HG02610 (cell line): ENCODE results near the gene RRP8.

Experiments
- ATAC-seq: cut with Tn5 transposase; IDR thresholded peaks from one replicate; pipeline ENCODE4 v1.9.1; 2021; ENCODE audit warnings: mild to moderate bottlenecking, moderate library complexity; ENCODE audit not compliant: unreplicated experiment

Gene RRP8

DNA sequence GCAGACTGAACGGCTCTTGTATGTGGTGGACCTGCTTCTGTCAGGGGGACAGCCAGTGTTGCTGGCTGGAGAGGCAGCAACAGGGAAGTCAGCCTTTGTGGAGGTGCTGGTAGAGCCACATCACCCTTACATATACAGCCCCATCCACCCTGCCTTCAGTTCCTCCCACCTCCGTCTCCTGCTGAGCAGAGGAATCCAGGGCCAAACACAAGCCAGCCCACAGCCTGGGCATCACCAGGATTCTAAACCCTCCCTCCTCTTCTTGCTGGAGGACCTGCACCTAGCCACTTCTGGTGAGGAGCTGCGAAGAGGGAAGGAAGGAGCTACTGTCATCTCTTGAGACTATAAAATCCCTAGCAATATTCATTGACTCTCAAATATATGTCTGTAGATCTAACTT, 54.8 kb downstream of the RRP8 start:
- ATAC-seq, result no peak

DNA sequence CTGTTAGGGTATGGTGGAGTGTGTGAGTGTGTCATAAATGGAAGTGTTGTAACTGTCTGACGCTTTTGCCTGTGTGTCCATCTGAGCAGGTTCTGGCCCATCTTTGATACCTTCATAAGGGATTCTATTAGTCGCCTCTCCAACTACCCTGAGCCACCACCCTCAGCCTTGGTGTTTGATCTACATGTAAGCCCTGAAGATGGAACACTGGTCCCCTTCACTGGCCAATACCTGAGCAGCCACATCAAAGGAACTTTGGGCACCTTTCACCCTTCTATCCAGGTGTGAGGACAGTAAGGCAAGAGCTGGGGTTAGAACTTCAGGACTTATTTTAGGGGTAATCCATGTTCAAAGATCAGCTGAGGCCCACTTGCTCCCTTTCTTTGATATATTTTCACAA, 55.3 kb downstream of the RRP8 start:
- no peak for ATAC-seq

DNA sequence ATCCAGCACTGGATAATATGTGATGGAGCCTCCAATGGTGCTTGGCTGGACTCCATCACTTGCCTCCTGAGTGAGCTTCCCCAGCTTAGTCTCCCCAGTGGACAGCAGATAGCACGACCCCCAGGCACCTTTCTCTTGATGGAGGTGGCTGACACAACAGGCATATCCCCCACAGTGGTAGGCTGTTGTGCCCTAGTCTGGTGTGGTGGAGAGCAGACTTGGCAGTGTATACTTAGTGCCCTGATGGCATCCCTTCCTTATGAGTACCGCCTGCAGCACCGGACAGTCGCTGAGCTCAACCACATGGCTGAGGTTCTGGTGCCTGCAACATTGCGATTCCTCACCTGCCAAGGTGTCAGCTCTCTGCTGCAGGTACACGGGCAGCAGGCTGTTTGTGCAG, 56.2 kb downstream of the RRP8 start:
- no peak for ATAC-seq

DNA sequence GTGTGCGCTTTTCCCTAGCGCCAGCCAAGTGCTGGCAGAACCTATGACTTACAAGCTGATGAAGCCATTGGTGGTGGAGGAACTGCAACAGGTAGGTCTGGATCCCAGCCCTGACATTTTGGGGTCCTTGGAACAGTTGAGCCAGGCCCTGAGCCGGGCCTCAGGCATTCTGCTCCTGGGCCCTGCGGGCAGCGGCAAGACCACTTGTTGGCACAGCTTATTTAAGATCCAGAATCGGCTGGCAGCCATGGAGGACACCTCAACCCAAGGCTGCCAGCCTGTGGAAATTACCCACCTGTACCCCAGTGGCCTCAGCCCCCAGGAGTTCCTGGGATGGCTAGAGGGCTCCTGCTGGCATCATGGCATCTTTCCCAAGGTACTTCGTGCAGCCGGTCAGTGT, 56.7 kb downstream of the RRP8 start:
- no peak for ATAC-seq

DNA sequence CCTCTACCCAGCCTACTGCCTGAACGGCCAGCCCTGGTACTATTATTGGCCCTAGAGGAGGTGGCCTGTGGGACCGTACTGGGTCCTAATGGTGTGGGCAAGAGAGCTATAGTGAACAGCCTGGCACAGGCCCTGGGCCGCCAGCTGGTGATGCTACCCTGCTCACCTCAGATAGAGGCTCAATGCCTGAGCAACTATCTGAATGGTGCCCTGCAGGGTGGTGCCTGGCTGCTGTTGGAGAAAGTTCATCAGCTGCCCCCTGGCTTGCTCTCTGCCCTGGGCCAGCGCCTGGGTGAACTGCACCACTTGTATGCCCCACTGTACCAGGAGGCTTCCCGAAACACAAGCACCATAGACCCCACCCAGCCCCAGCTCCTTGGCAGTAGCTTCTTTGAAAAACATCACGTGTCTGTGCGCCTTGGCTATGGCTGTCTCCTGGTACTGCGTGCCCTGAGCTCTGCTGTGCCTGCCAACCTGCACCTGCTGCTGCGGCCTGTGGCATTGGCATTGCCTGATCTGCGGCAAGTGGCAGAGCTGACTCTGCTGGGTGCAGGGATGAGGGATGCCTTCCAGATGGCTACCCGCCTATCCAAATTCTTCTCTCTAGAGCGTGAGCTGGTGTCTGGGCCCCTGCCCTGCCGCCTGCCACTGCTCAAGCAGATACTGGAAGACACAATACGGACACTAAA, 57.4 kb downstream of the RRP8 start:
- no peak for ATAC-seq
